Ascending aorta (tissue), 2 donors: ENCODE results near the gene TEAD1. TPM values are rescaled to one million over a fixed set of nuclear protein-coding genes. Genes with fewer than 3 reads are reported as not detected.

Experiments
- DNase-seq, 2 donors: peaks; one replicate each; pipeline ENCODE4 v3.0.0-alpha.2; 2019; ENCODE audit warnings: low spot score in 2 of 2
- H3K27ac ChIP-seq, 2 donors: fragments of 200-600 bp; sonication (generic); one replicate each; pipeline ENCODE4 v1.5.1; 2016 to 2017; ENCODE audit warnings: mild to moderate bottlenecking in 1 of 2
- H3K27me3 ChIP-seq: fragments of 200-600 bp; sonication (generic); one replicate; pipeline ENCODE4 v1.5.1; 2017
- H3K36me3 ChIP-seq, 2 donors: fragments of 200-600 bp; sonication (generic); one replicate each; pipeline ENCODE4 v1.5.1; 2016
- H3K4me1 ChIP-seq, 2 donors: fragments of 200-600 bp; sonication (generic); one replicate each; pipeline ENCODE4 v1.5.1; 2016 to 2017; ENCODE audit warnings: mild to moderate bottlenecking in 1 of 2
- H3K4me3 ChIP-seq, 2 donors: fragments of 200-600 bp; sonication (generic); one replicate each; pipeline ENCODE4 v1.5.1; 2016 to 2017; ENCODE audit warnings: mild to moderate bottlenecking in 1 of 2
- H3K9me3 ChIP-seq, 2 donors: fragments of 200-600 bp; sonication (generic); one replicate each; pipeline ENCODE4 v1.5.1; 2016
- intact Hi-C: fragments of 100-400 bp; cut with DNase I; formaldehyde crosslinking; loops from one replicate; pipeline ENCODE4 v1.15.1; 2023
- total RNA-seq: library from RNA; depleted of rRNA; stranded (reverse); fragments of >200 nt; gene quantifications from one replicate; pipeline ENCODE4 v1.1.0, GENCODE V29; 2016
- TF ChIP-seq, protein P1 (sequence below), 3 experiments: fragments of 200-600 bp in 2 of 3; fragments of 450-650 bp in 1 of 3; sonication (generic) in 2 of 3; IDR thresholded peaks; one replicate each; pipeline ENCODE4 v1.5.1; 2016 to 2019; ENCODE audit warnings: antibody characterized with exemption in 3 of 3, mild to moderate bottlenecking in 1 of 3, moderate library complexity in 1 of 3

The TEAD1 gene
- total RNA-seq, 1 donor from 2014 or later = 112 TPM

GRCh38 chr11:12725055-12725862 is 51.0 kb downstream of the TEAD1 start:
- Histone ChIP-seq H3K36me3 (no peaks in the 10 kb centered on the region), H3K4me1 (peaks cover 0 to 17% of the 10 kb centered on the region in 2 donors), H3K9me3 (no peaks in the 10 kb centered on the region), H3K4me3 (no peak overlapping the region), H3K27me3 (no peaks in the 10 kb centered on the region), H3K27ac (no peak overlapping the region)
- TF ChIP-seq, protein P1, sequence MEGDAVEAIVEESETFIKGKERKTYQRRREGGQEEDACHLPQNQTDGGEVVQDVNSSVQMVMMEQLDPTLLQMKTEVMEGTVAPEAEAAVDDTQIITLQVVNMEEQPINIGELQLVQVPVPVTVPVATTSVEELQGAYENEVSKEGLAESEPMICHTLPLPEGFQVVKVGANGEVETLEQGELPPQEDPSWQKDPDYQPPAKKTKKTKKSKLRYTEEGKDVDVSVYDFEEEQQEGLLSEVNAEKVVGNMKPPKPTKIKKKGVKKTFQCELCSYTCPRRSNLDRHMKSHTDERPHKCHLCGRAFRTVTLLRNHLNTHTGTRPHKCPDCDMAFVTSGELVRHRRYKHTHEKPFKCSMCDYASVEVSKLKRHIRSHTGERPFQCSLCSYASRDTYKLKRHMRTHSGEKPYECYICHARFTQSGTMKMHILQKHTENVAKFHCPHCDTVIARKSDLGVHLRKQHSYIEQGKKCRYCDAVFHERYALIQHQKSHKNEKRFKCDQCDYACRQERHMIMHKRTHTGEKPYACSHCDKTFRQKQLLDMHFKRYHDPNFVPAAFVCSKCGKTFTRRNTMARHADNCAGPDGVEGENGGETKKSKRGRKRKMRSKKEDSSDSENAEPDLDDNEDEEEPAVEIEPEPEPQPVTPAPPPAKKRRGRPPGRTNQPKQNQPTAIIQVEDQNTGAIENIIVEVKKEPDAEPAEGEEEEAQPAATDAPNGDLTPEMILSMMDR (IDR thresholded peaks at IDR 0.05) = no peak
- intact Hi-C loops = no loop called here
- DNase-seq = no peak

- Histone ChIP-seq H3K9me3 (no peaks in the 10 kb centered on the region), H3K36me3 (no peaks in the 10 kb centered on the region), H3K4me3 (no peak overlapping the region), H3K27ac (no peak overlapping the region), H3K27me3 (no peaks in the 10 kb centered on the region), H3K4me1 (peaks cover 0 to 14% of the 10 kb centered on the region in 2 donors)
- no peak for DNase-seq
- TF ChIP-seq, protein P1 (IDR thresholded peaks at IDR 0.05) = no peak
- intact Hi-C loops = no loop called here
Measured at GRCh38 chr11:12725863-12726682, 51.9 kb downstream of the TEAD1 start.

DNA sequence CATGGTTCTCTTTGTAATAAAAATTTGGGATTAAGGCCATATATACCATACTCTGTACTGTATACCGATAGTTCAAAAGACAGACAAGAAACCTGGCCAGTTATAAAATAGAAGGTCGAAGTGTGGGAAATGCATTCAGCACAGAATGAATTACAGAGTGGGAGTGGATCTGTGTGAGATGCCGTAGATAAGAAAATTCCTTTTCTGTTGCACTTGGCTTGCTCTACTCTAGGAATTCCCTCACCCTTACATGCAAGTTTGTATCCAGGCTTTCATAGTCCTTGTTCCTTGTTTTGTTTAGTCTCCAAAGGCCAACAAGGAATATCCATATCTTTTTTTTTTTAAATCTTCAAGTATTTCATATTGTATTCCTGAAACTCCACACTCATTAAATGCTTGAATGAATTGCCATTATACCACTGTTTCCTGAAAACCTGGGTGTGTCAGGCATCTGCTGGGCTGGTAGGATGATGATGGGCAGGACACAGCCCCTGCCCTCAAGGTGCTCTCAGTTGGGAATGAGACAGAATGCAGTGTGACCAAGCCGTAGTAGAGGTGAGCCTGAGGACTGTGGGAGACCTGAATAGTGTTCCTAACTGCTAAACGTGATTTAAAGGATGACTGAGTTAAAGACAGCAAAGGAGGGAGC is 53.5 kb downstream of the TEAD1 start:
- TF ChIP-seq, protein P1 (IDR thresholded peaks at IDR 0.05) = no peak
- Histone ChIP-seq H3K4me3 (no peak overlapping the region), H3K9me3 (no peaks in the 10 kb centered on the region), H3K4me1 (peaks cover 0 to 14% of the 10 kb centered on the region in 2 donors), H3K36me3 (no peaks in the 10 kb centered on the region), H3K27ac (no peak overlapping the region), H3K27me3 (no peaks in the 10 kb centered on the region)
- intact Hi-C loops = no loop called here
- no peak for DNase-seq

DNA sequence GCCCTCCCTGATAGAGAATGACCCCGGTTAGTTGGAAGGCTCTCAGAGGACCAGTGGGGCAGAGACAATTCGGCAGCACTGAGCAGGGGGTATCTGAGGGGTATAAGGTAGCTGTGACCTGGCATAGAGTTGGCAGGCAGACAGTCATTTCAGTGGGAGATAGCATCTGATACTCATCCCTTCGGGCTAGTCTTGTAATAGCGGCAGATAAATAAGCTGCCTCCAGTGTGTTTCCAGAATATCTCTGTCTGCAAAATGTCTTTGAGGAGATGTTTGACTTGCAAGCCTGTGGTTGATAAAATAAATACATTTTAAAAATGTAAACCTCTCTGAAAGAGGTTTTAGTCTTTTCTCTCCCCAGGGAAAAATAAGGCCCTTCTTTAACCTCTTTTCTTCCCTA is 54.2 kb downstream of the TEAD1 start:
- peaks cover 0 to 14% of the 10 kb centered on the region in 2 donors for H3K4me1 ChIP-seq
- DNase-seq = no peak
- TF ChIP-seq, protein P1 (IDR thresholded peaks at IDR 0.05) = no peak
- H3K27me3 ChIP-seq = no peaks in the 10 kb centered on the region
- no peaks in the 10 kb centered on the region for H3K9me3 ChIP-seq
- H3K36me3 ChIP-seq = no peaks in the 10 kb centered on the region
- no peak overlapping the region for H3K27ac ChIP-seq
- intact Hi-C loops = no loop called here
- H3K4me3 ChIP-seq = no peak overlapping the region

DNA sequence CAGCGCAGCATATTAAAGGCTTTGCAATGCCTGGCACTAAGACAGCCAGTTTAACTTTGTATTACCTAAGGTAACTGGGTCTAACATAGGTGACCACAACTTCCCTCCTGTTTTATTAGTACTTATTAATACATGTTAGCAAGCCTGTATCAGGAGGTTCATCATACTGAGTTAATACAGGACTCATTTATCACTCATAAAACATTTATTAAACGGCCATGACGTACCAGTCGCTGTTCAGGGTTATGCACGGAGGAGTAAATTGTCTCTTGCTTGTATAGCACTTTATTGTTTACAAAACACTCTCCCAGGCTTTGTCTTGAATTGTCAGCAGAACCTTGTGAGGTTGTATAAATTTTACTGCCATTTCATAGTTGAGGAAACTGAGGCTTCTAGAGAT is 55.7 kb downstream of the TEAD1 start:
- TF ChIP-seq, protein P1 (IDR thresholded peaks at IDR 0.05) = no peak
- no peak for DNase-seq
- Histone ChIP-seq H3K9me3 (no peaks in the 10 kb centered on the region), H3K27me3 (no peaks in the 10 kb centered on the region), H3K4me3 (no peak overlapping the region), H3K4me1 (peaks cover 0 to 14% of the 10 kb centered on the region in 2 donors), H3K36me3 (no peaks in the 10 kb centered on the region), H3K27ac (no peak overlapping the region)
- intact Hi-C loops = no loop called here
